T-helper 1 cell treated with Interleukin-12 subunit alpha and Interleukin-12 subunit beta and Interleukin-4 antibody, amounts not matched to agents 30 μg/mL and 1 μg/mL, for 36 hours (primary cell): ENCODE measurements around the gene LRCH4.

Experiments used
- H3K27ac Mint-ChIP-seq: one replicate; pipeline ENCODE4 v1.8.0; 2021; ENCODE audit warnings: mild to moderate bottlenecking, mixed read lengths
- H3K27me3 Mint-ChIP-seq: one replicate; pipeline ENCODE4 v1.8.0; 2021; ENCODE audit warnings: low read depth, mixed read lengths
- H3K36me3 Mint-ChIP-seq: one replicate; pipeline ENCODE4 v1.8.0; 2021; ENCODE audit warnings: low read depth, mixed read lengths
- H3K4me1 Mint-ChIP-seq: one replicate; pipeline ENCODE4 v1.8.0; 2021; ENCODE audit warnings: low read depth, mixed read lengths
- H3K4me3 Mint-ChIP-seq: one replicate; pipeline ENCODE4 v1.8.0; 2021; ENCODE audit warnings: mild to moderate bottlenecking, moderate library complexity, mixed read lengths
- H3K9me3 Mint-ChIP-seq: one replicate; pipeline ENCODE4 v1.8.0; 2021; ENCODE audit warnings: mixed read lengths

The LRCH4 gene

DNA sequence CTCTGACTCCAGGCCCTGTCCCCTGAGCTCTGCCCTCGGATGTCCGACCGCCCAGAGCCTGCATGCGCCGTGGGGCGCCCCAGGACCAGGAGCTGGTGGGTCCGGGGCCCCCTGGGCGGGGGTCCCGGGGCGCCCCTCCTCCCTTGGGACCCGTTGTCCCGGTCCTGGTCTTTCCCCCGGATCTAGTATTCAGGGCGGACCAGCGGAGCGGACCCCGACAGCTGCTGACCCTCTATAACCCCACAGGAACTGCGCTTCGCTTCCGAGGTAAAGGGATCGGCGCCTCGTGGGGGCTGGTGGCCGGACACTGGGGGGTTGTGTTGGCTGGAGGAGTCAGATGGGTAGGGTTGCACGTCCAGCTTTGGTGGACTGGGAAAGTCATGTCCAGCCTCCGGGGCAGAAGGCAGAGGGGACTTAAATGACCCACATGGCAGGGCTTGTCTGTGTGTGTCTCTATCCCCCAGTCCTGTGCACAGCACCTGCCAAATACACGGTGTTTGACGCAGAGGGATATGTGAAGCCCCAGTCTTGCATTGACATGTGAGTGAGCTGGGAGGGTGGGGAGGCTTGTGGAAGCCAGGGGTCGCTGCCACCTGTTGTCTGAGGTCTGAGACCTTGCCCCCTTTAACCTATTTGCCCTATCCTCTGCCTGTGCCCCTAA is 26.9 kb upstream of the LRCH4 start:
- H3K4me1 Mint-ChIP-seq, result peaks cover 12% of the 10 kb centered on the region
- peak overlapping the region; percentile 34 for H3K27ac Mint-ChIP-seq
- no peaks in the 10 kb centered on the region for H3K9me3 Mint-ChIP-seq
- no peaks in the 10 kb centered on the region for H3K27me3 Mint-ChIP-seq
- H3K36me3 Mint-ChIP-seq, result peaks cover 18% of the 10 kb centered on the region
- peak overlapping the region; percentile 98 for H3K4me3 Mint-ChIP-seq

DNA sequence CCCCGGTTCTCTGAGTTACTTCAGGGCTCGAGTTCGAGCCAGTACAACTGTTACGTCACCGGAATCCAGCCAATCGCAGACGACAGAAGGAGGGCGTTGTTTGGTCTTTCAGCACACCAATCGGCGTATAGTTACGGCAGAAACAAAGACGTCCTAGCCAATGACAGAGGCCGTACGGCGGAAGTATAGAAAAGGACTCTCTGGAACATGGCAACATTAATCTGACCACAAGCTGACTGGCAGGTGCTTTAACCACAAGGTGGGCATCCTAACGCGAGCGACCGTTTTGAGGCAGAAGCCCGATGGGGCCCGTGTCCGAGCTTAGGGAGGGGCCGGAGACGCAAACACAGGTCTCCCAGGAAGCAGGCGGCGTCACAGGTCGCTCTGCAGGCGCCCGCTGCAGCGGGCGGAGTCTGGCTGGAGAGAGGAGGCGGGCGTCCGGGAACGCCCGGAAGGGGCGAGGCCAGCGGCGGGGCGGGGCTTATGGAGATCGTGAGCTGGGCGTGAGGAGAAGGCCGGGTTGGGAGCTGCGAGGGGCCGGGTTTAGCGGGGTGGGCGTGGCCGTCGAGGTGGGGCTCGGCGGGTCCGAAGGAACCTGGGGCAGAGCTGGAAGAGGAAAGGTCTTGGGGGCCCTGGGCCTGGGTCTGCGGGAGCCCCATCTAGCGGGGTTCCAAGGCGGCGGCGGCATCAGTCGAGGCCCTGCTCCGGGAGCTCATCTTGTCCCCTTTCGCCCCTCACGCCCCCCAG is 26.2 kb upstream of the LRCH4 start, which contains the start of gene MOSPD3:
Gene MOSPD3 (plus strand): TSS at position 558 of the 747 bp plus-strand sequence. CDS start 252 bp downstream, outside the sequence.
- Mint-ChIP-seq H3K4me1 (peaks cover 12% of the 10 kb centered on the region), H3K9me3 (no peaks in the 10 kb centered on the region), H3K27ac (peak within 1 kb of the TSS; percentile 100), H3K36me3 (peaks cover 18% of the 10 kb centered on the region), H3K27me3 (peaks cover 5% of the 10 kb centered on the region), H3K4me3 (peak within 1 kb of the TSS; percentile 98)

DNA sequence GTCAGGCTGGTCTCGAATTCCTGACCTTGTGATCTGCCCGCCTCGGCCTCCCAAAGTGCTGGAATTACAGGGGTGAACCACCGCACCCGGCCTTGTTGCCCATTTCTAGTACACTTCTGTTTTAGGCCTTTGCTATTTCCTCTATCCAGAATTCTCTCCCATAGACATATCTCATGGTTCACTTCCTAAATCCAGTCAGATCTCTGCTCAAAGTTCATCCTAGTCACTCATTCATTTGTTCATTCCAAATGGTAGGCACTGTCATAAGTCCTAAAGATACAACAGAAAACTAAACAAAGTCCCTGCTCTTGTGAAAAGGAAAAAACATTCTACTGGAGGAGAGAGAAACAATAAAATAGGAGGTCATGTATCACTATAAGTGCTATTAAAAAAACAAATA is 24.0 kb upstream of the LRCH4 start:
- H3K4me3 Mint-ChIP-seq, result no peak overlapping the region
- H3K4me1 Mint-ChIP-seq, result peaks cover 13% of the 10 kb centered on the region
- no peak overlapping the region for H3K27ac Mint-ChIP-seq
- peaks cover 14% of the 10 kb centered on the region for H3K27me3 Mint-ChIP-seq
- H3K36me3 Mint-ChIP-seq, result peaks cover 5% of the 10 kb centered on the region
- no peaks in the 10 kb centered on the region for H3K9me3 Mint-ChIP-seq

DNA sequence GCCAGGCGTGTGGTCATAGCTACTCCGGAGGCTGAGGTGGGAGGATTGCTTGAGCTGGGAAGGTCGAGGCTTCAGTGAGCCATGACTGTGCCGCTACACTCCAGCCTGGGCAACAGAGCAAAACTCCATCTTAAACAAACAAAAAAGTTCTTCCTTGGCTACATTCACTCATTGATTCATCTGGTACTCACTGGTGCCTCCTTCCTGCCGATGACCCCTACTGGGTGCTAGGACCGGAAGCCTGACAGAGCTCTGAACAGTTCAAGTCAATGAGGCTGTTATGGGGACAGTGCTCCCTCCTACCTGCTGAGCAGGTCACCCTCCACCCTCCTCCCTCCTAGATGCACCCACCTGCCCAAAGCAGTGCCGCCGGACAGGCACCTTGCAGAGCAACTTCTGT is 21.2 kb upstream of the LRCH4 start:
- H3K36me3 Mint-ChIP-seq, result no peaks in the 10 kb centered on the region
- no peak overlapping the region for H3K27ac Mint-ChIP-seq
- H3K4me1 Mint-ChIP-seq, result peaks cover 9% of the 10 kb centered on the region
- peaks cover 14% of the 10 kb centered on the region for H3K27me3 Mint-ChIP-seq
- H3K4me3 Mint-ChIP-seq, result no peak overlapping the region
- no peaks in the 10 kb centered on the region for H3K9me3 Mint-ChIP-seq

DNA sequence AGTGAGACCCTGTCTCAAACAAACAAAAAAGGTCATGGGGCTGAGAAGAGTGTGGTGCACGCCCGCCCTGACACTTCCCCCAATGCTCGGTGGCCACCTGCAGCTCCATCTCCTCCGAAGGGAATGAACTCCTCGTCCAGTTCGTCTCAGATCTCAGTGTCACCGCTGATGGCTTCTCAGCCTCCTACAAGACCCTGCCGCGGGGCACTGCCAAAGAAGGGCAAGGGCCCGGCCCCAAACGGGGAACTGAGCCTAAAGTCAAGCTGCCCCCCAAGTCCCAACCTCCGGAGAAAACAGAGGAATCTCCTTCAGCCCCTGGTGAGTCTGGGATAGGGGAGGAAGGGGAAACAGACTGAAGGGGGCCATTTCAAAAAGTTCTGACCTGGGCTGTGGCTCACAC is 20.4 kb upstream of the LRCH4 start:
- H3K27ac Mint-ChIP-seq, result no peak overlapping the region
- no peaks in the 10 kb centered on the region for H3K36me3 Mint-ChIP-seq
- H3K4me3 Mint-ChIP-seq, result no peak overlapping the region
- H3K9me3 Mint-ChIP-seq, result no peaks in the 10 kb centered on the region
- peaks cover 14% of the 10 kb centered on the region for H3K27me3 Mint-ChIP-seq
- peaks cover 9% of the 10 kb centered on the region for H3K4me1 Mint-ChIP-seq

DNA sequence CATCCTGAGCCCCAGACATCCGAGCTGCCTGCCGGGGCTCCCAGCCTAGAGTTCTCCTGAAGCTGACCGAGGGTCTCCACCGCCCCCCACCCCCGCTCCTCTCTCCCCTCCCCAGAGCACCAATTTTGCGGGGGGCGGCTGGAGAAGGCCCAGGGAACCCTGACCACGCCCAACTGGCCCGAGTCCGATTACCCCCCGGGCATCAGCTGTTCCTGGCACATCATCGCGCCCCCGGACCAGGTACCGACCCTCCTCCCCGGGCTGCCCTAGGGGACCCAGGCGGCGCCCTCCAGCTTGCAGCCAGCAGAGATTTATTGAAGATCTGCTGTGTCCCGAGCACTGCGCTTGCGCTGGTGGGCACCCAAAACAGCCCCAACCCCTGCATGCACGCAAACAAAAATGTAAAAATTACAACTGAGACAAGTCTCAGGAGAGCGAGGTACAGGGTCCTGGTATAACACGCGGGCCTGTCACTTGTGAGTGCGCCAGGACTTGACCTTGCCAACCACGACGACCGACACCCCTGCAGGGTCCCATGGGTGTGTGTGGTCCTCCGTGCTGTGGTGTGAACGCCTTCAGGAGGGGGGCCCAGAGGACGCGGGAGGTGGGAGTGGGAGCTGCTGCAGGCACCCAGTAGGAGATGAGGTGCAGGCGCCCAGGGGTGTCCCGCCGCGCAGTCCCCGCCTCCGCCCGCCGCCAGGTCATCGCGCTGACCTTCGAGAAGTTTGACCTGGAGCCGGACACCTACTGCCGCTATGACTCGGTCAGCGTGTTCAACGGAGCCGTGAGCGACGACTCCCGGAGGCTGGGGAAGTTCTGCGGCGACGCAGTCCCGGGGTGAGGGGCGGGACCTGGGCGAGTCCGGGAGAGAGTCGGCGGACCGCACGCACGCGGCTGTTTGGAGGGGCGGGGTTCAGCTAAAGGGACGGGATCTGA is 19.3 kb upstream of the LRCH4 start:
- Mint-ChIP-seq H3K27me3 (peaks cover 14% of the 10 kb centered on the region), H3K27ac (no peak overlapping the region)

DNA sequence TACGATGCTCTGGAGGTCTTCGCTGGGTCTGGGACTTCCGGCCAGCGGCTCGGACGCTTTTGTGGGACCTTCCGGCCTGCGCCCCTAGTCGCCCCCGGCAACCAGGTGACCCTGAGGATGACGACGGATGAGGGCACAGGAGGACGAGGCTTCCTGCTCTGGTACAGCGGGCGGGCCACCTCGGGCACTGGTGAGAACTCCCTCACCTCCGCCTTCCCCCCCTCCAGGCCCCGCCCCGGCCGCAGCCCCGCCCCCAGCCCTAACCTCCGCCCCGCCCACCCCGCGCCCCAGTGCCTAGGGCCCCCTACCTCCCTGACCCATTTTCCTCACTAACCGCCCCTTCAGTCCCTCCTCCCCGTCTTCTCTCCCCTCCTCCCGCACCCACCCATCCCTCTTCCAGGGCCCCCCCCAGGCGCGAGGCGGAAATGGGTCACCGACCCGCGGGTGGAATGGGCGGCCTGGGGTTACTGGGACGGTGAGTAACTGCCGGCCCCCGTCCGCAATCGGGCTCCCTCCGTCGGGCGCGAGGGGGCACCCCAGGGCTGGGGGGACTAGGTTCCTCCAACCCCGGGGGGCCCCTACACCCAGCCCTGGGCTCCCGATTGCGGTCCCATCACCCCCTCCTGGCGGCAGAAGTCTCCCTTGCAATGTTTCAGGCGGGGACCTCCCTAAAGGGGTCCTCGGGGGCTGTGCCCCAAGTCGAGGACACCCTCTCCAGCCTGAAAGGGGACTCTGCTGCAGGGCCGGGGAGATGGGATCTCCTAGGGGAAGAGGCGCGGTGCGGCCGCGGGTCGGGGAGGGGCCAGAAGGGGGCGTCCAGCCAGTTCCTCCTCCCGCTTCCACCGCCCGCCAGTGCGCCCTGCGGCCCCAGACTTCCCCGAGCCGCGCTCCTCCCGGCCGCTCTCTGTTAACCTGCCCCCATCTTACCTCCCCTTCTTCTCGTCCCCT is 18.4 kb upstream of the LRCH4 start:
- Mint-ChIP-seq H3K36me3 (no peaks in the 10 kb centered on the region), H3K4me1 (peaks cover 7% of the 10 kb centered on the region), H3K9me3 (no peaks in the 10 kb centered on the region), H3K27me3 (peaks cover 14% of the 10 kb centered on the region), H3K27ac (peak overlapping the region; percentile 87), H3K4me3 (peak overlapping the region; percentile 83)

More for the DNA sequence above, 19.3 kb upstream of the LRCH4 start:
- H3K4me3 Mint-ChIP-seq, result peak overlapping the region; percentile 83
- H3K9me3 Mint-ChIP-seq, result no peaks in the 10 kb centered on the region
- H3K36me3 Mint-ChIP-seq, result no peaks in the 10 kb centered on the region
- peaks cover 7% of the 10 kb centered on the region for H3K4me1 Mint-ChIP-seq

DNA sequence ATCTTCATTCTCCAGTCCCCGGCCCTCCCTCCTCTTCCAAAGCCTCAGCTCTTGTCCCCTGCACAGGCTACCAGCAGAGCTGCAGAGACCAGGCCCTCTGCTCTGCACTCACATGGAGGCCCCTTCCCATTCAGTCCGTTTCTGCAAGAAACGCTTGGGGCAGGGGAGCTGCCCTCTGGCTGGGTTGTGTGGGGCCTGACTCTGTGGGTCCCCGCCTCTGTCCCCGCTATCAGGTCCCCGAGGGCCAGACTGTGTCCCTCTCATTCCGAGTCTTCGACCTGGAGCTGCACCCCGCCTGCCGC is 17.7 kb upstream of the LRCH4 start:
- no peaks in the 10 kb centered on the region for H3K36me3 Mint-ChIP-seq
- no peaks in the 10 kb centered on the region for H3K9me3 Mint-ChIP-seq
- peak overlapping the region; percentile 77 for H3K4me3 Mint-ChIP-seq
- H3K27me3 Mint-ChIP-seq, result peaks cover 14% of the 10 kb centered on the region
- H3K4me1 Mint-ChIP-seq, result peaks cover 7% of the 10 kb centered on the region
- H3K27ac Mint-ChIP-seq, result peak overlapping the region; percentile 87

DNA sequence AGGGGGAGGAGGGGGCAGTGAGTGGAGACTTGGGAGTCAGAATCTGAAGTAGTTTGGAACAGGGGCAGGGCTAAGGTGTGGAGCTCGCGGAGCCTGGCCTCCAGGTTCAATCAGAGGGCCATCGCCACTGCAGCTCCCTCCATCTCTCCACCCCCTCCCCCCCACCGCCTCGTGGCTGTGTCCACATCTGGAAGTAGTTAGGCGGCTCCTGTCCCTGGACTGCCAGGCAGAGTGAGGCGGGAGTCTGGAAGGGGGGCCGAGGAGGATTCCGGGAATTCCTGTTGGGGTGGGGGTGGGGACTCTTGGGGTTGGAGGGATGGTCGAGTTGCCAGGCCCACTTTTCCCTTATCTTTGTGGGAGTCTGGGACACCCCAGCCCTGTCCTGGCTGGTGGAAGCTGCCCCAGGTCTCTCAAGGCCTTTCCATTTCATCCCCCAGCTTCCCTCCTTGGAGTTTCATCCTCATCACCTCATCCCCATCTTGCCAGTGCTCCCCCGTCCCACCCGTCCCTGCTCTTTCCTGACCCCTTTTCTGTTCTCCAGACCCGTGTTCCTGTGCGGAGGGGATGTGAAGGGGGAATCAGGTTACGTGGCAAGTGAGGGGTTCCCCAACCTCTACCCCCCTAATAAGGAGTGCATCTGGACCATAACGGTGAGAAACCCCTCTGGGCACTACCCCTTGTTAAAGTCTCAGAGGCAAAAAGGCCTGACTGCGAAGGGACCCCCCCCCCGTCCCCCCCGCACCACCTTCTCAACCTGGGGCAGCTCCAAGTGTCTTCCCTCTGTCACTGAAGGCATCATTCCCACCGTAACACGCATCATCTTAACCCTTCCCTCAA is 17.2 kb upstream of the LRCH4 start:
- Mint-ChIP-seq H3K27ac (no peak overlapping the region), H3K36me3 (no peaks in the 10 kb centered on the region), H3K4me1 (peaks cover 10% of the 10 kb centered on the region), H3K9me3 (no peaks in the 10 kb centered on the region), H3K27me3 (peaks cover 14% of the 10 kb centered on the region), H3K4me3 (peak overlapping the region; percentile 77)

DNA sequence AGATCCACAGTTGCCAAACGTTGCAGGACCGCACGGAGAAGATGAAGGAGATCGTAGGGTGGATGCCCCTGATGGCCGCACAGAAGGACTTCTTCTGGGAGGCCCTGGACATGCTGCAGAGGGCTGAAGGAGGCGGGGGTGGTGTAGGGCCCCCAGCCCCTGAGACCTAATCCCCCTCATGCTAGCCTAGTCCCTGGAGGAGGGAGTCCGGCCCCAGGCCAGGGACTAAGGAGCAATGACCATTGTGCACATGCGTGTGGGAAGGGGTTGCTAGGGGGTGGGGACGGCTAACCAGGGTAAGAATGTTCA is 14.8 kb upstream of the LRCH4 start:
- no peak overlapping the region for H3K27ac Mint-ChIP-seq
- peaks cover 10% of the 10 kb centered on the region for H3K4me1 Mint-ChIP-seq
- H3K36me3 Mint-ChIP-seq, result no peaks in the 10 kb centered on the region
- H3K9me3 Mint-ChIP-seq, result no peaks in the 10 kb centered on the region
- no peak overlapping the region for H3K4me3 Mint-ChIP-seq
- H3K27me3 Mint-ChIP-seq, result peaks cover 4% of the 10 kb centered on the region

DNA sequence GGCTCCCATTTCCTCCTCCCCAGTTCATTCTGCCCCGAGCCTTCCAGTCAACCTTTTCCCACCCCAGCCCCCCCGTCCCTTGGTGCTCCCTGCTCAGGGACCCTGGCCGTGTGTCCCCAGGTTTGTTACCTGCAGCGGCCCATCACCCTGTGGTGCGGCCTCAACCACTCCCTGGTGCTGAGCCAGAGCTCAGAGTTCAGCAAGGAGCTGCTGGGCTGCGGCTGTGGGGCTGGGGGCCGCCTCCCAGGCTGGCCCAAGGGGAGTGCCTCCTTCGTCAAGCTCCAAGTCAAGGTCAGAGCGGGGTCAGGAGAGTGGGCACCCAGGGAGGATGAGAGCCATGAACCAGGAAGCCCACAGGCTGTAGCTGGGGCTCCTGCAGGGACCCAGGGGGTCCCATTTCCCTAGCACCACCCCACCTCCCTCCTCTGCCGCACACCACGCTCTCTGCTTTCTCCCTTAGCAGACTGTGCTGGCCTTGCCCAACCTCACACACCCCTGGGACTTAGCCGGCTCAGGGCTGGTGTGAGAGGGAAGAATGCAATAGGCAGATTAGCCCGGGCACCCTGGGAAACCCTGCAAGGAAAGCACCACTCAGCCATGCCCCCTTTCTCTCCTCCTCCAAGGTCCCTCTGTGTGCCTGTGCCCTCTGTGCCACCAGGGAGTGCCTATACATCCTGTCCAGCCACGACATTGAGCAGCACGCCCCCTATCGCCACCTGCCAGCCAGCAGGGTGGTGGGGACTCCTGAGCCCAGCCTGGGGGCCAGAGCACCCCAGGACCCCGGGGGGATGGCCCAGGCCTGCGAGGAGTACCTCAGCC is 14.2 kb upstream of the LRCH4 start:
- H3K9me3 Mint-ChIP-seq, result no peaks in the 10 kb centered on the region
- H3K27ac Mint-ChIP-seq, result no peak overlapping the region
- no peaks in the 10 kb centered on the region for H3K36me3 Mint-ChIP-seq
- H3K27me3 Mint-ChIP-seq, result peaks cover 2% of the 10 kb centered on the region
- no peak overlapping the region for H3K4me3 Mint-ChIP-seq
- peaks cover 7% of the 10 kb centered on the region for H3K4me1 Mint-ChIP-seq

DNA sequence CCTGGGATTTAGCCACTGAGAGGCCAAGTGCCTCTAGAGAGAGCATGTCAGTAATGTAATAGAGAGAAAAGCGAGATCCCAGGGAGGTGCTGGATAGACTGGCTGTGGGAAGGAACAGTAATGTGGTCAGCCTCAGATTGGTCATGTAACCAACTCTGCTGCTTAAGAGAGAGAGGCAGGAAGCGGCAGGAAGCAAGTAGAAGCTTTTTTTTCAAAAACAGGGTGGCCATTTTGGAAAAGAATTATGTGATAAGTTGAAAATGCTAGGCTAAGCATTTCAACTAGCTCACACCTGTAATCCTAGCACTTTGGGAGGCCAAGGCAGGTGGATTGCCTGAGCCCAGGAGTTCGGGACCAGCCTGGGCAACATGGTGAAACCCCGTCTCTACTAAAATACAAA is 12.5 kb upstream of the LRCH4 start:
- H3K27ac Mint-ChIP-seq, result no peak overlapping the region
- H3K4me3 Mint-ChIP-seq, result no peak overlapping the region
- no peaks in the 10 kb centered on the region for H3K36me3 Mint-ChIP-seq
- H3K4me1 Mint-ChIP-seq, result peaks cover 3% of the 10 kb centered on the region
- peaks cover 4% of the 10 kb centered on the region for H3K27me3 Mint-ChIP-seq
- no peaks in the 10 kb centered on the region for H3K9me3 Mint-ChIP-seq

DNA sequence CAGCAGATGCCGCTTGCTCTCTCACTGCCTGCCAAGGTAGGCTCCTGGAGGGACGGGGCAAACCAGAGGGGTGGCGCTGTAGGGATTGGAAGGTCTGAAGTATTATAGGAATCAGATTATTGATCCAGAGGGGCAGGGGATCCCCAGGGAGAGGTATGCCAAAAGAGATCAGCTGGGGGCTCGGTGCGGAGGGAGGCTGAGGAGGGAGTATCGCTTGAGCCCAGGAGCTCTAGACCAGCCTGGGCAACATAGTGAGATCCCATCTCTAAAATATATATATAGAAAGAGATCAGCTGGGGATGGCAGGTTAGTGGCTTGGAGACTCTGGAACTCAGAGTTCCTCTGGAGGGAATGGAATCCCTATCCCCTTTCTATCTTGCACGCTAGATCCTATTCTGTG is 9.3 kb upstream of the LRCH4 start:
- Mint-ChIP-seq H3K9me3 (no peaks in the 10 kb centered on the region), H3K4me3 (no peak overlapping the region), H3K36me3 (no peaks in the 10 kb centered on the region), H3K27me3 (peaks cover 9% of the 10 kb centered on the region), H3K4me1 (peaks cover 3% of the 10 kb centered on the region), H3K27ac (no peak overlapping the region)
